Caco-2 (cell line): ENCODE data around the gene DLEC1. TPM values are rescaled to one million over a fixed set of nuclear protein-coding genes. Genes with fewer than 3 reads are reported as not detected.

Source experiments
- BruUV-seq: library from RNA; stranded (reverse); fragments of 400-500 nt; replicated peaks from 2 replicates; lab custom pipeline; 2021; lab: Mats Ljungman, UMichigan
- CTCF ChIA-PET: fragments of 300-600 bp; sonication (Branson Sonifier 250); formaldehyde crosslinking; loops from one replicate; lab custom pipeline; 2022; ENCODE audit warnings: antibody characterized with exemption; lab: Charles Lee
- POLR2A ChIA-PET: fragments of 300-600 bp; sonication (Branson Sonifier 250); formaldehyde crosslinking; loops from one replicate; lab custom pipeline; 2022; ENCODE audit warnings: antibody characterized with exemption; lab: Charles Lee
- DNase-seq, 2 experiments: peaks; one replicate each; pipeline versions ENCODE4 v3.0.0 to v3.0.0-alpha.2; 2020 to 2022
- H3K27me3 ChIP-seq: replicated peaks from 2 replicates; pipeline ENCODE4 v1.6.0; 2011; ENCODE audit warnings: low read length; ENCODE audit not compliant: control insufficient read depth, insufficient read depth
- H3K36me3 ChIP-seq: 2 replicates; pipeline ENCODE4 v1.5.1; 2011; ENCODE audit warnings: low read length; ENCODE audit not compliant: control insufficient read depth, insufficient read depth
- H3K4me1 ChIP-seq: fragments of 250-450 bp; sonication (Bioruptor Pico); 2 replicates; pipeline ENCODE4 v1.5.1; 2020; ENCODE audit warnings: mild to moderate bottlenecking
- H3K4me3 ChIP-seq: 2 replicates; pipeline ENCODE4 v1.5.1; 2011; ENCODE audit warnings: low read depth, mild to moderate bottlenecking, control low read depth, low read length
- H3K9me3 ChIP-seq: fragments of 250-450 bp; sonication (Bioruptor Pico); 2 replicates; pipeline ENCODE4 v1.5.1; 2020; ENCODE audit warnings: mild to moderate bottlenecking, moderate library complexity
- H3K27ac Mint-ChIP-seq: one replicate; pipeline ENCODE4 v1.8.0; 2022; ENCODE audit warnings: mixed read lengths; ENCODE audit not compliant: unreplicated experiment
- H3K27me3 Mint-ChIP-seq: one replicate; pipeline ENCODE4 v1.8.0; 2022; ENCODE audit warnings: mixed read lengths; ENCODE audit not compliant: insufficient read depth, unreplicated experiment
- H3K36me3 Mint-ChIP-seq: one replicate; pipeline ENCODE4 v1.8.0; 2022; ENCODE audit warnings: mild to moderate bottlenecking, mixed read lengths; ENCODE audit not compliant: insufficient read depth, unreplicated experiment
- H3K4me1 Mint-ChIP-seq: one replicate; pipeline ENCODE4 v1.8.0; 2022; ENCODE audit warnings: low read depth, mixed read lengths; ENCODE audit not compliant: unreplicated experiment
- H3K4me3 Mint-ChIP-seq: one replicate; pipeline ENCODE4 v1.8.0; 2022; ENCODE audit warnings: mild to moderate bottlenecking, moderate library complexity, mixed read lengths; ENCODE audit not compliant: unreplicated experiment
- H3K9me3 Mint-ChIP-seq: one replicate; pipeline ENCODE4 v1.8.0; 2022; ENCODE audit warnings: mixed read lengths; ENCODE audit not compliant: unreplicated experiment
- intact Hi-C: fragments of 100-400 bp; cut with micrococcal nuclease; formaldehyde crosslinking; loops from one replicate; pipeline ENCODE4 v1.10.0; 2022; ENCODE audit not compliant: unreplicated experiment
- total RNA-seq: library from RNA; stranded (reverse); gene quantifications from 2 replicates; pipeline ENCODE4 v1.2.3, GENCODE V29; 2022
- TF ChIP-seq, protein P1 (sequence below), 2 experiments: fragments of 200-600 bp in 1 of 2; IDR thresholded peaks; 1 replicate in 1 of 2; 2 replicates in 1 of 2; pipeline versions ENCODE4 v1.5.1 to v1.8.0; 2011 to 2022; ENCODE audit warnings: antibody characterized with exemption in 1 of 2, control low read depth in 1 of 2, inconsistent platforms in 1 of 2, low read depth in 1 of 2, low read length in 1 of 2, mild to moderate bottlenecking in 1 of 2, moderate library complexity in 1 of 2; ENCODE audit not compliant: insufficient read depth in 1 of 2, severe bottlenecking in 1 of 2, unreplicated experiment in 1 of 2

Gene DLEC1
- total RNA-seq, 1 experiment from 2014 or later, result 0.11 TPM

DNA sequence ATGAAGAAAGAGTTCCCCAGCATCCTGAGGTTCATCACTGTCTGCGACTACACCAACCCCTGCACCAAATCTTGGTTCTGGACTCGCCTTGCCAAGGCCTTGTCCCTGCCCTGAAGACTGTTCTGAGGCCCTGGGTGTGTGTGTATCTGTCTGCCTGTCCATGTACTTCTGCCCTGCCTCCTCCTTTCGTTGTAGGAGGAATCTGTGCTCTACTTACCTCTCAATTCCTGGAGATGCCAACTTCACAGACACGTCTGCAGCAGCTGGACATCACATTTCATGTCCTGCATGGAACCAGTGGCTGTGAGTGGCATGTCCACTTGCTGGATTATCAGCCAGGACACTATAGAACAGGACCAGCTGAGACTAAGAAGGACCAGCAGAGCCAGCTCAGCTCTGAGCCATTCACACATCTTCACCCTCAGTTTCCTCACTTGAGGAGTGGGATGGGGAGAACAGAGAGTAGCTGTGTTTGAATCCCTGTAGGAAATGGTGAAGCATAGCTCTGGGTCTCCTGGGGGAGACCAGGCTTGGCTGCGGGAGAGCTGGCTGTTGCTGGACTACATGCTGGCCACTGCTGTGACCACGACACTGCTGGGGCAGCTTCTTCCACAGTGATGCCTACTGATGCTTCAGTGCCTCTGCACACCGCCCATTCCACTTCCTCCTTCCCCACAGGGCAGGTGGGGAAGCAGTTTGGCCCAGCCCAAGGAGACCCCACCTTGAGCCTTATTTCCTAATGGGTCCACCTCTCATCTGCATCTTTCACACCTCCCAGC lies 102.4 kb downstream of the DLEC1 start:
- peaks cover 1% of the 10 kb centered on the region for H3K9me3 Mint-ChIP-seq
- H3K9me3 ChIP-seq, result no peaks in the 10 kb centered on the region
- no peak overlapping the region for H3K27ac Mint-ChIP-seq
- intact Hi-C loops, result no loop called here
- peaks cover 6% of the 10 kb centered on the region for H3K4me1 Mint-ChIP-seq
- H3K36me3 Mint-ChIP-seq, result peaks cover 9% of the 10 kb centered on the region
- H3K27me3 ChIP-seq, result no peaks in the 10 kb centered on the region
- ChIA-PET POLR2A (no interaction called here), CTCF (interaction anchor here (1.2 kb wide), 1 partner anchor 157 kb away, joined by 5 read pairs; no protein-coding TSS in a partner anchor)
- no TSS peak for BruUV-seq
- no peaks in the 10 kb centered on the region for H3K27me3 Mint-ChIP-seq
- no peak for DNase-seq
- H3K36me3 ChIP-seq, result no peaks in the 10 kb centered on the region
- H3K4me3 Mint-ChIP-seq, result no peak overlapping the region
- H3K4me1 ChIP-seq, result peaks cover 14% of the 10 kb centered on the region
- no peak overlapping the region for H3K4me3 ChIP-seq
- TF ChIP-seq, protein P1, sequence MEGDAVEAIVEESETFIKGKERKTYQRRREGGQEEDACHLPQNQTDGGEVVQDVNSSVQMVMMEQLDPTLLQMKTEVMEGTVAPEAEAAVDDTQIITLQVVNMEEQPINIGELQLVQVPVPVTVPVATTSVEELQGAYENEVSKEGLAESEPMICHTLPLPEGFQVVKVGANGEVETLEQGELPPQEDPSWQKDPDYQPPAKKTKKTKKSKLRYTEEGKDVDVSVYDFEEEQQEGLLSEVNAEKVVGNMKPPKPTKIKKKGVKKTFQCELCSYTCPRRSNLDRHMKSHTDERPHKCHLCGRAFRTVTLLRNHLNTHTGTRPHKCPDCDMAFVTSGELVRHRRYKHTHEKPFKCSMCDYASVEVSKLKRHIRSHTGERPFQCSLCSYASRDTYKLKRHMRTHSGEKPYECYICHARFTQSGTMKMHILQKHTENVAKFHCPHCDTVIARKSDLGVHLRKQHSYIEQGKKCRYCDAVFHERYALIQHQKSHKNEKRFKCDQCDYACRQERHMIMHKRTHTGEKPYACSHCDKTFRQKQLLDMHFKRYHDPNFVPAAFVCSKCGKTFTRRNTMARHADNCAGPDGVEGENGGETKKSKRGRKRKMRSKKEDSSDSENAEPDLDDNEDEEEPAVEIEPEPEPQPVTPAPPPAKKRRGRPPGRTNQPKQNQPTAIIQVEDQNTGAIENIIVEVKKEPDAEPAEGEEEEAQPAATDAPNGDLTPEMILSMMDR (IDR thresholded peaks at IDR 0.05; ENCODE audit: insufficient read depth in 1 of 2, low read depth in 1 of 2, low read length in 1 of 2, severe bottlenecking in 1 of 2, unreplicated experiment in 1 of 2), result no peak

DNA sequence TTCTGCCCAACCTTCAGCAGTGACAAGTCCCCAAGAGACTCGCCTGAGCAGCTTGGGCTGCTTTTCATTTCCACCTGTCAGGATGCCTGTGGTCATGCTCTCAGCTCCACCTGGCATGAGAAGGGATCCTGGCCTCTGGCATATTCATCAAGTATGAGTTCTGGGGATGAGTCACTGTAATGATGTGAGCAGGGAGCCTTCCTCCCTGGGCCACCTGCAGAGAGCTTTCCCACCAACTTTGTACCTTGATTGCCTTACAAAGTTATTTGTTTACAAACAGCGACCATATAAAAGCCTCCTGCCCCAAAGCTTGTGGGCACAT lies 102.9 kb downstream of the DLEC1 start:
- H3K27me3 ChIP-seq, result no peaks in the 10 kb centered on the region
- DNase-seq, result no peak
- peaks cover 14% of the 10 kb centered on the region for H3K4me1 ChIP-seq
- Mint-ChIP-seq H3K9me3 (peaks cover 7% of the 10 kb centered on the region), H3K27me3 (no peaks in the 10 kb centered on the region), H3K36me3 (peaks cover 5% of the 10 kb centered on the region), H3K4me3 (no peak overlapping the region), H3K27ac (no peak overlapping the region), H3K4me1 (peaks cover 6% of the 10 kb centered on the region)
- CTCF ChIA-PET, result no interaction called here
- no peak overlapping the region for H3K4me3 ChIP-seq
- intact Hi-C loops, result no loop called here
- no TSS peak for BruUV-seq
- POLR2A ChIA-PET, result no interaction called here
- H3K9me3 ChIP-seq, result no peaks in the 10 kb centered on the region; the same call in 1 of the 2 replicates
- TF ChIP-seq, protein P1 (IDR thresholded peaks at IDR 0.05; ENCODE audit: insufficient read depth in 1 of 2, low read depth in 1 of 2, low read length in 1 of 2, severe bottlenecking in 1 of 2, unreplicated experiment in 1 of 2), result no peak
- H3K36me3 ChIP-seq, result no peaks in the 10 kb centered on the region

DNA sequence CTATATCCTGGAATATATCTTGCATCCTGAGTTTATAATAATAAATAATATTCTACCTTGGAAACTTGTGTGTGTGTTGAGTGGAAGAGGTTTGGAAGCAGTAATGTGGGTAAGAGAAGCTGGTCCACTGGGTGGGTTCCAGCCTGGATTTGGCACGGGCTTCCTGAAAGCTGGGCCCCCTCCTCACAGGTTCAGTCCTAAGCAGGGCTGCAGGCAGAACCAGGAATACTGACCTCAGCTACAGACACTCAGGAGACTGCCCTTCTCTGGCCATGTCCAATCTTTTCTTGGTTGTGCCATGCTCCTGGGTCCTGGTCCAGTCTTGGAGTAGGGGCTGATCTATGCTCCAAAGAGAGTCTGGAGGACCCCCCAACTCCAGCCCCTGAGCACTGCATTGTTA lies 104.0 kb downstream of the DLEC1 start:
- Mint-ChIP-seq H3K9me3 (peaks cover 13% of the 10 kb centered on the region), H3K27me3 (no peaks in the 10 kb centered on the region), H3K4me1 (peaks cover 6% of the 10 kb centered on the region), H3K27ac (no peak overlapping the region), H3K36me3 (no peaks in the 10 kb centered on the region), H3K4me3 (no peak overlapping the region)
- ChIA-PET CTCF (no interaction called here), POLR2A (no interaction called here)
- BruUV-seq, result no TSS peak
- H3K4me1 ChIP-seq, result peaks cover 9% of the 10 kb centered on the region
- no peak overlapping the region for H3K4me3 ChIP-seq
- no peaks in the 10 kb centered on the region for H3K27me3 ChIP-seq
- no peak for DNase-seq
- TF ChIP-seq, protein P1 (IDR thresholded peaks at IDR 0.05; ENCODE audit: insufficient read depth in 1 of 2, low read depth in 1 of 2, low read length in 1 of 2, severe bottlenecking in 1 of 2, unreplicated experiment in 1 of 2), result no peak
- peaks cover 4% of the 10 kb centered on the region; the same call in 1 of the 2 replicates for H3K9me3 ChIP-seq
- no peaks in the 10 kb centered on the region for H3K36me3 ChIP-seq
- intact Hi-C loops, result no loop called here
